ENCODE data around the gene RBM20. TPM values are rescaled to one million over a fixed set of nuclear protein-coding genes. Genes with fewer than 3 reads are reported as not detected.

The RBM20 gene
- total RNA-seq = under 0.01 and 0.39 TPM in 2 replicates

GRCh38 chr10:110643653-110644597, at the start of gene RBM20:
RBM20 (plus strand) TSS chr10:110644336; CDS start chr10:110644455, 119 bp downstream.

GRCh38 chr10:110871298-110872084, 227.4 kb downstream of the RBM20 start, which contains the start of gene PDCD4:
PDCD4 (plus strand) TSS chr10:110871928; CDS start chr10:110876028, 4,100 bp downstream.

Small RNAs within 50 kb of the gene (small RNA-seq; reads per million reads assigned to genes)
- gene RF00019 (not detected), gene RN7SKP288 (not detected), gene RNA5SP327 (not detected)

Other genes with a start within 250 kb of the RBM20 start
- gene DUSP5, start 146.4 kb upstream of the RBM20 start, total RNA-seq = 13.7 and 33.8 TPM in 2 replicates
- gene SMC3, start 76.6 kb upstream of the RBM20 start, total RNA-seq = 24.3 and 28.5 TPM in 2 replicates
- gene PDCD4, start 227.6 kb downstream of the RBM20 start, total RNA-seq = 74.5 and 94.3 TPM in 2 replicates